ENCODE results near the gene KRTAP9-6. TPM values are rescaled to one million over a fixed set of nuclear protein-coding genes. Genes with fewer than 3 reads are reported as not detected.

The KRTAP9-6 gene
- total and polyA plus RNA-seq, 2 donors (not counting 3 experiments of a cell fraction or from before 2014, with no cell fraction given), result not detected

GRCh38 chr17:41223821-41224220, 41.4 kb upstream of the KRTAP9-6 start:
- Histone ChIP-seq H2AFZ (ENCODE audit: low read depth, low read length) (no peak overlapping the region), H4K20me1 (replicated peaks; ENCODE audit: control insufficient read depth, extremely low read depth, insufficient read depth, low read length) (no peaks in the 10 kb centered on the region), H3K4me3 (replicated peaks in 1 of 3; ENCODE audit: insufficient read depth in 1 of 3, low read depth in 1 of 3, low read length in 3 of 3) (no peak overlapping the region), H3K4me1 (ENCODE audit: control insufficient read depth, extremely low read depth, insufficient read depth, low read length) (no peaks in the 10 kb centered on the region), H3K36me3 (ENCODE audit: control insufficient read depth in 2 of 2, extremely low read depth in 1 of 2, insufficient read depth in 2 of 2, low read length in 2 of 2) (no peaks in the 10 kb centered on the region), H3K4me2 (ENCODE audit: insufficient read depth, low read length) (no peak overlapping the region), H3K27ac (ENCODE audit: insufficient read depth, low read depth, low read length) (no peak overlapping the region), H3K27me3 (ENCODE audit: control insufficient read depth in 2 of 2, insufficient read depth in 2 of 2, low read length in 2 of 2) (no peaks in the 10 kb centered on the region), H3K9me1 (replicated peaks; ENCODE audit: control insufficient read depth, extremely low read depth, insufficient read depth, low read length) (no peaks in the 10 kb centered on the region), H3K9me3 (replicated peaks; ENCODE audit: control insufficient read depth, insufficient read depth, low read length) (no peaks in the 10 kb centered on the region), H3K79me2 (ENCODE audit: control insufficient read depth, insufficient read depth, low read length) (no peaks in the 10 kb centered on the region), H3K9ac (replicated peaks; ENCODE audit: extremely low read depth, insufficient read depth, low read length) (no peak overlapping the region)
- ChIA-PET POLR2A (no interaction called here), CTCF (no interaction called here)
- BruUV-seq (replicated peaks), result no TSS peak
- intact Hi-C loops (cut with micrococcal nuclease), result no loop called here
- no peak for TF ChIP-seq EZH2 (IDR thresholded peaks at IDR 0.05; ENCODE audit: borderline replicate concordance, low read depth, low read length, severe bottlenecking)
- TF ChIP-seq GATA2 (IDR thresholded peaks at IDR 0.05; ENCODE audit: insufficient read depth, insufficient read length, low read depth, low read length), result no peak
- no peak for TF ChIP-seq FOS (IDR thresholded peaks at IDR 0.05; ENCODE audit: borderline replicate concordance, insufficient read depth, low read length)
- TF ChIP-seq POLR2A (IDR thresholded peaks at IDR 0.05; ENCODE audit: low read depth, low read length), result no peak
- TF ChIP-seq CTCF (IDR thresholded peaks at IDR 0.05; ENCODE audit: extremely low read depth in 1 of 2, insufficient read depth in 1 of 2, low read depth in 1 of 2, low read length in 2 of 2), result no peak
- no peak for TF ChIP-seq POLR2AphosphoS5 (IDR thresholded peaks at IDR 0.05; ENCODE audit: insufficient read depth, low read depth, low read length)
- no peak for TF ChIP-seq JUN (IDR thresholded peaks at IDR 0.05; ENCODE audit: borderline replicate concordance, insufficient read depth, insufficient read length, low read depth)
- TF ChIP-seq MAX (IDR thresholded peaks at IDR 0.05; ENCODE audit: insufficient read depth, insufficient read length), result no peak
- FAIRE-seq, result no peak
- DNase-seq (ENCODE audit: low read depth, low spot score), result no peak
- dilution Hi-C loops (cut with MboI; ENCODE audit: extremely low pct_ligation_motif_present, low sequenced_read_pairs), result no loop called here

All from endothelial cell of umbilical vein (primary cell).